Measurements from ENCODE around the gene AP3B1. TPM values are rescaled to one million over a fixed set of nuclear protein-coding genes. Genes with fewer than 3 reads are reported as not detected.

The AP3B1 gene
- total RNA-seq, 1 experiment from 2014 or later: 41.8 TPM

GRCh38 chr5:78016863-78017529 lies 277.5 kb downstream of the AP3B1 start:
- Histone ChIP-seq H2BK12ac (ENCODE audit: insufficient read length, low read depth, low read length) (no peak overlapping the region), H2BK5ac (ENCODE audit: insufficient read length, low read length) (no peak overlapping the region), H3K18ac (ENCODE audit: insufficient read length, low read depth, low read length) (no peak overlapping the region), H4K5ac (ENCODE audit: insufficient read length, low read depth, low read length) (no peak overlapping the region), H2BK20ac (ENCODE audit: low read depth, low read length, poor library complexity, severe bottlenecking) (no peak overlapping the region), H3K14ac (ENCODE audit: insufficient read depth, low read length) (no peak overlapping the region), H3K9me3 (ENCODE audit: control insufficient read depth, low read depth, low read length) (no peaks in the 10 kb centered on the region), H4K20me1 (ENCODE audit: control insufficient read depth, insufficient read depth, insufficient read length) (no peaks in the 10 kb centered on the region), H2AK5ac (ENCODE audit: insufficient read length, low read length) (no peak overlapping the region), H3K56ac (ENCODE audit: insufficient read length, low read depth, low read length) (no peak overlapping the region), H3K9ac (ENCODE audit: extremely low read depth, insufficient read length, low read length) (no peak overlapping the region), H3K4ac (ENCODE audit: low read depth, low read length) (no peak overlapping the region), H3K79me1 (ENCODE audit: insufficient read depth, low read depth, low read length, poor library complexity, severe bottlenecking) (no peaks in the 10 kb centered on the region), H2AFZ (ENCODE audit: low read length) (no peak overlapping the region), H3K79me2 (ENCODE audit: insufficient read depth, low read length) (no peaks in the 10 kb centered on the region), H3K23me2 (ENCODE audit: insufficient read length, low read depth, low read length, poor library complexity, severe bottlenecking) (no peaks in the 10 kb centered on the region), H3K4me1 (ENCODE audit: insufficient read depth, low read length) (0 out of 2 replicates have a peak, but pooled peaks cover 3% of the 10 kb centered on the region), H4K8ac (replicated peaks; ENCODE audit: insufficient read length, low read depth, low read length) (no peak overlapping the region), H3K23ac (ENCODE audit: insufficient read length, low read depth, low read length) (no peak overlapping the region), H3K27ac (ENCODE audit: insufficient read length, low read depth, low read length) (no peak overlapping the region), H3K4me2 (ENCODE audit: insufficient read depth, insufficient read length, low read length) (no peak overlapping the region), H3K27me3 (ENCODE audit: insufficient read depth, low read length) (peaks cover 36% of the 10 kb centered on the region), H3T11ph (ENCODE audit: low read length) (no peak overlapping the region), H2BK120ac (ENCODE audit: low read depth, low read length, poor library complexity, severe bottlenecking) (no peak overlapping the region), H4K91ac (ENCODE audit: insufficient read length, low read depth, low read length) (no peak overlapping the region), H2BK15ac (ENCODE audit: low read depth, low read length) (no peak overlapping the region)
- H3K27ac Mint-ChIP-seq: no peak overlapping the region
- no CpG with 5 or more reads among the region's 3 CpGs for WGBS (ENCODE audit: extremely low coverage, insufficient read length, low lambda C conversion rate)
- peaks cover 94% of the 10 kb centered on the region for H3K27me3 Mint-ChIP-seq (ENCODE audit: low read depth)
- H3K36me3 Mint-ChIP-seq (ENCODE audit: insufficient read depth in 1 of 3, low read depth in 3 of 3): peaks cover 3 to 4% (median 4%) of the 10 kb centered on the region in 3 experiments; a peak in 3 of 7 replicates
- H3K9me3 Mint-ChIP-seq: no peaks in the 10 kb centered on the region; a peak in 1 of 5 replicates
- TF ChIP-seq CTCF (conservative IDR thresholded peaks at IDR 0.05): no peak
- H3K4me1 Mint-ChIP-seq: peaks cover 16 to 17% of the 10 kb centered on the region in 2 experiments
- DNase-seq: no peak
- H3K4me3 Mint-ChIP-seq: no peak overlapping the region; a peak in 1 of 5 replicates

All from H9 (cell line).